Kidney epithelial cell (primary cell): Measurements from ENCODE around the gene GPR156. TPM values are rescaled to one million over a fixed set of nuclear protein-coding genes. Genes with fewer than 3 reads are reported as not detected.
"Not testable (repeated sequence)": the region's sequence is repeated elsewhere in the genome, so short reads cannot be mapped to it uniquely, and the experiment has no call there.

ENCODE experiments used
- DNase-seq: peaks from one replicate; pipeline ENCODE4 v3.0.0-alpha.2; 2010; ENCODE audit warnings: low read depth
- H3K27me3 ChIP-seq: 2 replicates; pipeline ENCODE4 v1.6.0; 2011; ENCODE audit warnings: low read length; ENCODE audit not compliant: control insufficient read depth, insufficient read depth
- H3K36me3 ChIP-seq: 2 replicates; pipeline ENCODE4 v1.5.1; 2011; ENCODE audit warnings: low read length; ENCODE audit not compliant: control insufficient read depth, insufficient read depth
- H3K4me3 ChIP-seq: 2 replicates; pipeline ENCODE4 v1.5.1; 2011; ENCODE audit warnings: low read depth, mild to moderate bottlenecking, control low read depth, low read length
- CTCF ChIP-seq: IDR thresholded peaks from 2 replicates; pipeline ENCODE4 v1.5.1; 2011; ENCODE audit warnings: mild to moderate bottlenecking, moderate library complexity, low read length, control low read depth, inconsistent platforms; ENCODE audit not compliant: insufficient read depth, poor library complexity, severe bottlenecking
- total RNA-seq: library from RNA; depleted of rRNA; stranded (reverse); fragments of >200 nt; gene quantifications from 2 replicates; pipeline ENCODE4 v1.2.3, GENCODE V29; 2015

GPR156 gene
- total RNA-seq, 1 donor from 2014 or later, result 0.63 TPM

DNA sequence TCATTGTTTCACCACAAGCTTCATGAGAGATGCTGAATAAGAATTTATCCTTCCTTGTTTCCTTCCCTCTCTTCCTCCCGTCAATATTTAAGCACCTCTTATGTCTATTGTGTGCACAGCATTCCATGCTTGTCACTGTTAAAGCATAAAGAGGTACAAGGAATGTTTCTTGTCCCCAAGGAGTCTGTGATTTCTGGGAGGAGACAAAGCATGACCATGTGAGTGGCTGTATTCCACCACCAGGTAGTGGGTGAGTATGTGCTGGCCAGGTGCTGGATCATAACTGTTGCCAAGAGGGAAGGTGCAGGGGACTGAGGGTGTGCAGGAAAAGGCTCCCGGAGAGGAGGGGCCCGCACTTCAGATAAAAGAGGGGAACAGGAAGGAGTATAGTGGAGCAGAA is 127.9 kb downstream of the GPR156 start:
- Histone ChIP-seq H3K27me3 (no peaks in the 10 kb centered on the region), H3K36me3 (no peaks in the 10 kb centered on the region), H3K4me3 (no peak overlapping the region)
- no peak for DNase-seq
- no peak for TF ChIP-seq CTCF

DNA sequence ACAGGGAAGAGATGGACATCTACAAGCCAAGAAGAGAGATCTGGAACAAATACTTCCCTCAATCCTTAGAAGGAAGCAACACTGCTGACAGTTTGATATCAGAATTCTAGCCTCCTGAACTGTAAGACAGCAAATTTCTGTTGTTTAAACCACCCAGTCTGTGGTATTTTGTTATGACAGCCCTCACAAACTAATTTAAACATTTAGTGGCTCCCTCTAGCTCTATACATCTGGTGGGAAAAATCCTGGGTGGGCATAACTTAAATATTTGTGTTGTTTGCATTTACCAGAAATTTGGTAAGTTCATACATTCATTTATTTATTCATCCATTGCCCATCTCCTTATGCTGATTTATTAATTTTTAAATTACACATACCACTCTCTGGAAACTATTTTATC is 128.3 kb downstream of the GPR156 start:
- no peak for DNase-seq
- H3K36me3 ChIP-seq, result no peaks in the 10 kb centered on the region
- no peak overlapping the region for H3K4me3 ChIP-seq
- no peak for TF ChIP-seq CTCF
- no peaks in the 10 kb centered on the region for H3K27me3 ChIP-seq

DNA sequence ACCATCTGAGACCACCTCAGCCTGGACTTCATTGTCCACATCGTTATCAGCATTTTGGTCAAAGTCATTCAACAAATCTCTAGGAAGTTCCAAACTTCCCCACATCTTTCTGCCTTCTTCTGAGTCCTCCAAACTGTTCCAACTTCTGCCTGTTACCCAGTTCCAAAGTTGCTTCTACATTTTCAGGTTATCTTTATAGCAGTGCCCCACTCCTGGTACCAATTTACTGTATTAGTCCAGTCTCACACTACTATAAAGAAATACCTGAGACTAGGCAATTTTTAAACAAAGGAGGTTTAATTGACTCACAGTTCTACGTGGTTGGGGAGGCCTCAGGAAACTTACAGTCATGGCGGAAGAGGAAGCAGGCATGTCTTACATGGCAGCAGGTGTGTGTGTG is 129.3 kb downstream of the GPR156 start:
- not testable (repeated sequence) for DNase-seq, H3K36me3 ChIP-seq, H3K4me3 ChIP-seq, H3K27me3 ChIP-seq

GRCh38 chr3:120155108-120155507 is 129.9 kb downstream of the GPR156 start:
- Histone ChIP-seq H3K36me3 (no peaks in the 10 kb centered on the region), H3K27me3 (no peaks in the 10 kb centered on the region), H3K4me3 (no peak overlapping the region)
- TF ChIP-seq CTCF, result no peak
- DNase-seq, result no peak

GRCh38 chr3:120153294-120153693 is 131.7 kb downstream of the GPR156 start:
- no peak overlapping the region for H3K4me3 ChIP-seq
- DNase-seq, result no peak
- TF ChIP-seq CTCF, result no peak

GRCh38 chr3:120151791-120152190 is 133.2 kb downstream of the GPR156 start:
- no peaks in the 10 kb centered on the region for H3K27me3 ChIP-seq
- H3K36me3 ChIP-seq, result no peaks in the 10 kb centered on the region
- no peak for DNase-seq
- no peak overlapping the region for H3K4me3 ChIP-seq
- TF ChIP-seq CTCF, result no peak

More at GRCh38 chr3:120153294-120153693, 131.7 kb downstream of the GPR156 start:
- Histone ChIP-seq H3K27me3 (no peaks in the 10 kb centered on the region), H3K36me3 (no peaks in the 10 kb centered on the region)
